ENCODE measurements around the gene TRIM47.

DNA sequence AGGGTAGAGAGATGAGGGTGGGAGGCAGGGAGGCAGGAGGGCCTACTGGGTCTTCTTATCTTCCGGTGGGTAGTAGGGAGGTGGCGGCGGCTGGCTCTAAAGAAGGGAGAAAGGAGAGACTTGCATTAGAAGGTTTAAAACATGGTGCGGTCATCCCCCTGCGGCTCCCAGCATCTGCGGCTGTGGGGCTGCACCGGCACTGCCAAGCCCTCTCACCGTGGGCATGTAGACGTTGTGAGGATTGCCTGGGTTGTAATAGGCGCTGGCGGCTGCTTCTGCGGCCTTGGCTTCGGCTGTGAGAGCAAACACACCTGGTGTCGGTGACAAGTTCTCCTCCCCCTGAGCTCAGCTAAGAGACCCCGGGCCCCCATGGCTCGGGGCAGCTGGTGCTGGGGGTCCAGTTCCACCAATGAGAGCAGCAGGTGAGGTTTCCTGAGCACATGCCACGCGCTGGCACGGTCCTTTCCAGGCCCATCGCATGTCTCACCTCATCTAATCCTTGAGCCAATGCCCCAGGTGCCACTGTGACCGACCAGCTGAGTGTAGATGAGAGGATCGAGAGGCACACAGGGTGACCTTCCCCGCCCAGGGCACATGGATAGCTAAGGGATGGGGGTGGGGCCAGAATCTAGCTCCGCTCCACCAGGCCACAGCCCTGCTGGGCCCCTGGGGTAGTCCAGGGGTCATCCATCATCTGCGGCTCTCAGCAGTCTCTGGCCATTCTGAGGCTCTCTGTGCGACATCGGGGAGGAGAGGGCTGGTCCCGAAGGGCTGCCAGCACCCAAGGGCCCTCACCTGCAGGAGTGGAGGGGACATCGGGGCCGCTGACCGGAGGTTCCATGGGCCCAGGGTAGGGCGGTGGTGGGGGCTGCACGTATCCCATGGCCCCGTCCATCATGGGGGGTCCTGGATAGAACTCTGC is 31.4 kb downstream of the TRIM47 start:
- TF ChIP-seq, protein P1, sequence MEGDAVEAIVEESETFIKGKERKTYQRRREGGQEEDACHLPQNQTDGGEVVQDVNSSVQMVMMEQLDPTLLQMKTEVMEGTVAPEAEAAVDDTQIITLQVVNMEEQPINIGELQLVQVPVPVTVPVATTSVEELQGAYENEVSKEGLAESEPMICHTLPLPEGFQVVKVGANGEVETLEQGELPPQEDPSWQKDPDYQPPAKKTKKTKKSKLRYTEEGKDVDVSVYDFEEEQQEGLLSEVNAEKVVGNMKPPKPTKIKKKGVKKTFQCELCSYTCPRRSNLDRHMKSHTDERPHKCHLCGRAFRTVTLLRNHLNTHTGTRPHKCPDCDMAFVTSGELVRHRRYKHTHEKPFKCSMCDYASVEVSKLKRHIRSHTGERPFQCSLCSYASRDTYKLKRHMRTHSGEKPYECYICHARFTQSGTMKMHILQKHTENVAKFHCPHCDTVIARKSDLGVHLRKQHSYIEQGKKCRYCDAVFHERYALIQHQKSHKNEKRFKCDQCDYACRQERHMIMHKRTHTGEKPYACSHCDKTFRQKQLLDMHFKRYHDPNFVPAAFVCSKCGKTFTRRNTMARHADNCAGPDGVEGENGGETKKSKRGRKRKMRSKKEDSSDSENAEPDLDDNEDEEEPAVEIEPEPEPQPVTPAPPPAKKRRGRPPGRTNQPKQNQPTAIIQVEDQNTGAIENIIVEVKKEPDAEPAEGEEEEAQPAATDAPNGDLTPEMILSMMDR (conservative IDR thresholded peaks at IDR 0.05; ENCODE audit: low read depth in 2 of 2): no peak
- TF ChIP-seq EZH2 (IDR thresholded peaks at IDR 0.05; ENCODE audit: low read depth, unreplicated experiment): no peak
- TF ChIP-seq POLR2AphosphoS5 (IDR thresholded peaks at IDR 0.05; ENCODE audit: low read depth): no peak
- TF ChIP-seq, protein P2, sequence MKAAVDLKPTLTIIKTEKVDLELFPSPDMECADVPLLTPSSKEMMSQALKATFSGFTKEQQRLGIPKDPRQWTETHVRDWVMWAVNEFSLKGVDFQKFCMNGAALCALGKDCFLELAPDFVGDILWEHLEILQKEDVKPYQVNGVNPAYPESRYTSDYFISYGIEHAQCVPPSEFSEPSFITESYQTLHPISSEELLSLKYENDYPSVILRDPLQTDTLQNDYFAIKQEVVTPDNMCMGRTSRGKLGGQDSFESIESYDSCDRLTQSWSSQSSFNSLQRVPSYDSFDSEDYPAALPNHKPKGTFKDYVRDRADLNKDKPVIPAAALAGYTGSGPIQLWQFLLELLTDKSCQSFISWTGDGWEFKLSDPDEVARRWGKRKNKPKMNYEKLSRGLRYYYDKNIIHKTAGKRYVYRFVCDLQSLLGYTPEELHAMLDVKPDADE (IDR thresholded peaks at IDR 0.05): no peak

All from GM23338 (cell line).